Smooth muscle cell of the brain vasculature (primary cell): ENCODE measurements around the gene SLC38A9.
"Not testable (repeated sequence)": the region's sequence is repeated elsewhere in the genome, so short reads cannot be mapped to it uniquely, and the experiment has no call there.

Source experiments
- DNase-seq: peaks from one replicate; pipeline ENCODE4 v3.0.0-alpha.2; 2012; ENCODE audit warnings: low read depth, low spot score

Gene SLC38A9

GRCh38 chr5:55712023-55712859 is at the start of gene SLC38A9:
Gene SLC38A9 (minus strand): TSS chr5:55712324. CDS start chr5:55697958, 14,366 bp downstream.
- peak; percentile 79 for DNase-seq

GRCh38 chr5:55761721-55762120 is 49.6 kb upstream of the SLC38A9 start:
- DNase-seq, result not testable (repeated sequence)

DNA sequence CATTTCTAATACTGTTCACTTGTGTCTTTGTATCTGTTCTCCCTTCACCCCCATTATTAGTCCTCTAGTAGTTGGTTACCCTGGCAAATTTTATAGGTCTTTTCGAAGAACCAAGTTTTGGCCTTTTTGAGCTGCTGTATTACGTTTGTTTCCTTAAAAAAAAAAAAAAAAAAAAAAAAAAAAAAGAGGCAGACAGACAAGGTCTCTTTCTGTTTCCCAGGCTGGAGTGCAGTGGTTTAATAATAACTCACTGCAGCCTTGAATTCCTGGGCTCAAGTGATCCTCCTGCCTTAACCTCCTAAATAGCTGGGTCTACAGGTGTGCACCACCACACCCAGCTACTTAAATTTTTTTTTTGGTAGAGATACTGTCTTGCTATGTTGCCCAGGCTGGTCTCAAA is 46.6 kb upstream of the SLC38A9 start:
- no peak for DNase-seq

DNA sequence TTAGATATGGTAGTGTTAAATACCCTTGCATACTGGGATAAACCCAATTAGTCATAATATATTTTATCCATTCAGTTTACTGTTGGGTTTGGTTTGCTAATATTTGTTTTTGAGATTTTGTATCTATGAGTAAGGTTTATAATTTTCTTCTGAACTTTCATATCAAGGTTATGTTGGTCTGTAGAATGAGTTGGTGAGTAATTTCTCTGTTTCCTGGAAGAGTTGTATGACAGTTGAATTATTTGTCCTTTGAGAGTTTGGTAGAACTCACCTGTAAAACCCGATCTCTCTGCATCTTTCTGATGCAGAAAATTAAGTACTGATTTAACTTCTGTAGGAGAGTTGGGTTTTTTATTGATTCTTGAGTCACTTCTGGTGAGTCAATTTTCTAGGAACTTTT is 46.1 kb upstream of the SLC38A9 start:
- no peak for DNase-seq

DNA sequence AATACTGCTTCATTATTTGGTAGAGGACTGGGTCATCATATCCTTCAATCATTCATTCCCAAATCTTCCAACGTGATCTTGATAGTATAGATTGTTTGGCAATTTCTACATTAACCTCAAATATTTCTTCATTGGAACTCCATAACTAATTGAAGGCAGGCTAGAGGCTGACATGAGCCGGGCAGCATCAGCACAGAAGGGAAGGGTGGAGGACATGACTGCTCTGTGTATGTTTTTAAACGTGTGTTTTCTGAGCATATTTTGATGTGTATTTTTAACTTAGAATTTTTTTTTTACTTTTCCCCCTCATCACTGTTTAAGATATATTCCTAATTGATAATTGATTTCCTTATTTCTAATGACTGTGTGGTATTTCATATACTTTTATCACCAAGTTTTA is 38.4 kb upstream of the SLC38A9 start:
- no peak for DNase-seq

DNA sequence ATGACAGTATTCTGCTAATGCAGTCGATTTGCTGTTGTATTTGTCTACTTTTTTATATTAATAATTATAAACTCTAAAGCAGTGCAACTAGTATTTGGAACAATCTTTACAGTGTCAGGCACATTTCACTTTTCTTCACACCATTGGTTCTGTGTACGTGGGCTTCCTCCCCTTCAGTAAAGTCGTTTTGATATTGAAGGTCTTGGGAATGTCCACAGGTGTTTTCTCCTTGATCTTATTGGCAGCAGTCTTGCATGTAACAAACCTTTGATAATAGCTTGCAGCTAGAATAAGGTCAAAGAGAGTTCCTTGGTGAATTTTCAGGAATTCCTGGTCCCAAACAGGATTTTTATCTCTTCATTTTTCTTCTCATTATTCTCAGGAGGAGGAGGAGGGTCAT is 37.9 kb upstream of the SLC38A9 start:
- no peak for DNase-seq

DNA sequence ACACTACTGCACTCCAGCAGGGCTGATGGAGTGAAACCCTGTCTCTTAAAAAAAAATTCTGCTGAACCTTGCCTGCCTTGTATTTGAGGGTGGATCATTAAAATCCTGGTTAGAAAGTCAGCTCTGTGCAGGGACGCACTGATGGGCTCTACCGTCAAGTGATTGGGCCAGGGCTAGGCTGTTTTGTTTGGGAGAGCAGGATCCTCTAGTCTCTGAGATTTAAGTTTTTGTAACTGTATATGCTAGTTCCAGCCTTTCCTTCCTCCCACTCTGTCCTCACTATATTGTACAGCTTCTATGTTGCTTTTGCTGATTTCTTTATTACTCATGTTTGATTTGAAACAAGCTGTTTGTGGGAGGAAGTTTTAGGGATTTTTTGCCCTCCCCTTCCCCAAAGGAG is 37.3 kb upstream of the SLC38A9 start:
- no peak for DNase-seq

- DNase-seq, result no peak
These were observed 35.7 kb upstream of the SLC38A9 start for GRCh38 chr5:55747778-55748318.

GRCh38 chr5:55742778-55743177 is 30.7 kb upstream of the SLC38A9 start:
- no peak for DNase-seq

- DNase-seq, result no peak
These were observed 25.7 kb upstream of the SLC38A9 start, which contains the start of gene DDX4 for GRCh38 chr5:55737793-55738192. Gene DDX4 (plus strand): TSS chr5:55738061. CDS start chr5:55738964, 903 bp downstream.

- no peak for DNase-seq
These were observed 22.5 kb upstream of the SLC38A9 start for GRCh38 chr5:55734658-55735057.

DNA sequence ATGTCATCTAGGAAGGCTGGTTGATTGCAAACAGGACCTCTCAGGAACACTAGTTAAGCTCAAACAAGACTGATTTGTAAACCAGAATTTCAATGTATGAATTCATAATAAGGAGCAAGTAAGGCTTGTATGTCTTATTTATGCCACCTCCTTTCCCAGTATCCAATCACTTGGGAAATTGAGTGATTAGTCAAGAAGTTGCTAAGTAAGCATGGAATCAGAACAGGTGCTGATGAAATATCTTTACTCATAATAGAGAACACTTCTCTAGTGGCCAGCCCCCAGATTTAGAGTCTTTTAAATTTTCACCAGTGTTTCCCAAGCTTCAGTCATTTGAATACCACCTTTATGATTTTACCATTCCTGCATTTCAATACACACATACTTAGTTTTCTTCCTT is 20.5 kb upstream of the SLC38A9 start:
- DNase-seq, result no peak

DNA sequence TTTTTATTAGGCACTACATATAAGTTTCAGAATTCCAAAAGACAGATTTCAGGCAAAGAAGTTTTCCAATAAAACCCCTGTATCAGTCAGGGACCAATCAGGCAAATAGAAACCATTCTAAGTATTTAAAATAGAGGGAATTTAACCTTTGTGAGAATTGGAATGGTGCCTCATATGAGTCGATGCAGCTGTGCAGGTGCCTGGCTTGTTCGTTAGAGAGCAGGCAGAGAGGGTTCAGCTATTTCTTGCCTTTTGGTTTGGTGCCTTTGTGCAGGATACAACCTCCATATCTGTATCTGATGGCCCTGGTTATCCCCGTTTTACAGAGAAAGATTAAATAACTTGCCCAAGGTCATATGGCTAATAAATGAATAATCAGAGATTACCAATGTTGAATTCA is 19.7 kb upstream of the SLC38A9 start:
- DNase-seq, result no peak

DNA sequence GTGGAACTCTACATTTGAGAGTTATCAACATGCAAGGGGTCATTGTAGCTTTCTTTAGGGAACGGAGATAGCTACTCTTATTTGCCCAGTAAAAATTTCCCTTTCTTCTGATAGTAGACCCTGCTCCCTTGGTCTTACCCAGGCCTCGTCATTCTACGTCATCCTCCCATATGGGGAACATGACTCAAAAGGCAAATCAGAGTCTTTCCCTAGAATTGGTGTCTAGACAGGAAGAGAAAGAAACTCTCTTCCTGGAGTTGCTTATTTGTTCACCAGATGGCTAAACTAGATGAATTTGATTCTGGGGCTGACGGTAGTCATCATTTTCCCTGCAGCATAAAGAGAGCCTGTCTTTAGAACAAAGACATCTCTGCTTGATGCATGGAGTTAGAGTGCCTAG is 12.2 kb upstream of the SLC38A9 start:
- DNase-seq, result no peak

GRCh38 chr5:55720188-55720703 is 8.1 kb upstream of the SLC38A9 start:
- no peak for DNase-seq

GRCh38 chr5:55719026-55719425 is 6.9 kb upstream of the SLC38A9 start:
- DNase-seq, result not testable (repeated sequence)

DNA sequence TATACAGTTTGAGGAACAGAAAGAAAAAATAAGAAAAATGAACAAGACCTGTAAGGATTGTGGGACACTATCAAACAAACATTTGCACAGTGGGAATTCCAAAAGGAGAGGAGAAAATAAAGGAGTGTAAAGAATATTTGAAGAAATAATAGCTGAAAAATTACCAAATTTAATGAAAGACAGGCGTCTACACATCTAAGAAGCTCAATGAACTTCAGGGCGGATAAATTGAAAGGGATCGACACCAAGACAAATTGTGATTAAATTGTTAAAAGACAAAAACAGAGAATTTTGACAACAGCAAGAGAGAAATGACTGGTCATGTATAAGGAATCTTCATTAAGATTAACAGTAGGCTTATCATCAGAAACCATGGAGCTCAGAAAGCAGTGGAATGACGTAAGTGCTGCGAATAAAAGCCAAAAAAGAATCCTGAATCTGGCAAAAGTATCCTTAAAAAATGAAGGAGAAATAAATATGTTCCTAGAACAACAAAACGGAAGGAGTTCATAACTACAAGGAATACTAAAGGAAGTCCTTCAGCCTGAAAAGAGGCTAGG is 3.5 kb upstream of the SLC38A9 start:
- no peak for DNase-seq

GRCh38 chr5:55714749-55715148 is 2.6 kb upstream of the SLC38A9 start:
- DNase-seq, result no peak

DNA sequence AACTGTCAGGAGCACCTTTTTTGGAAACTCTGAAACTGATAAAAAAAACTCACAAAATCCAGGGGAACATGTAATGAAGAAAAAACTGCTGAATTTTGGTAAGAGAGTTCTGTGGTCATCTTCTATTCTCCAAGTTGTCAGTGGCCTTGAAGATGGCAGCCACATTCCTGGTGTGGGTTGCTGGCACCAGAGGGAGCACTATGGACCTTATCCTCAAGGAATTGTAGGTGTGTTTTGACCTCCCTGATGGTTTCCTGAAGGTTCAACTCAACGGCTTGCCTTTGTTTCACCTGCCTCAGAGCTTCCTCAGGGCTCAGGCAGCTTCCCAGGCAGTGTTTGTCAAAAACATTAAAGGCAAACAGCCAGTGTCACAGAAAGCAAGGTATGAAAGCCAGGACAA is 2.2 kb upstream of the SLC38A9 start:
- DNase-seq, result no peak

DNA sequence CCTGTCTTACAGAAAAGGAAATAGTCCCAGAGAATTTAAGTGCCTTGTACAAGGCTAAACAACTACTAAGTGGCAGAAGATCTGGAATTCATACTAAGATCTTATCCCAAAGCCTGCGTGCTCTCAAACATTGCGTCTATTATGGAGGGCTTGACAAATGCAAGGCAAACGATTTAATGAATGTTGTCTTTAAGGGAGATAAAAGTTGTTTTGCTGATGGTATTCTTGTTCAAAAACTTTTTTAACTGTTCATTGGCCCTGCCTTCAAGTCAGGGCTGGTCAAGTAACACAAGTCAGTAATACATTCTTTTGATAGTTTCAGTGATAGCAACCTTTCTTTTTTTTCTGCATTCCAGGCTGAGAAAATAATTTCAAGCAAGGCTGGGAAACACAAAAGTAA is 1.7 kb upstream of the SLC38A9 start:
- DNase-seq, result no peak

GRCh38 chr5:55711507-55712022 is 559 bp downstream of the SLC38A9 start:
- DNase-seq, result no peak

DNA sequence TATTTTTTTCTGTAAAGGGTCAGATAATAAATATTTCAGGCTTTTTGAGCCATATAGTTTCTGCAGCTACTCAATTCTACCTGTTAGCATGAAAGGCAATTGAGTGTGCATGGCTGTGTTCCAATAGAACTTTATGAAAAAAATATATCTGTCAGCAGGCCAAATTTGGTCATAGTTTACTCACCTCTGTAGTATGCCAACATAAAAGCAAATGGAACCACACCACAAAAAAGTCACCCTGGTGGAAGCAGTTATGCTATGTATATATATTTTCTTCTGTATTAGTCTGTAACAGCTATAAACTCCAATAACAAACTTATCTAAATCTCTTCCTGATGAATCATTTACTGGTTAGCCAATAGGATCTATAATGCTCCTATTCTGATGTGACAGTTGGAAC is 3.4 kb downstream of the SLC38A9 start:
- DNase-seq, result no peak

- DNase-seq, result no peak
These were observed 5.9 kb downstream of the SLC38A9 start for GRCh38 chr5:55706230-55706629.
